GM12801 (cell line): ENCODE measurements around the gene HSPG2.

ENCODE experiments used
- TF ChIP-seq, protein P1 (sequence below): IDR thresholded peaks from one replicate; pipeline ENCODE4 v1.5.1; 2011; ENCODE audit warnings: control low read depth; ENCODE audit not compliant: insufficient read length; ENCODE audit errors: extremely low read depth

HSPG2 gene

DNA sequence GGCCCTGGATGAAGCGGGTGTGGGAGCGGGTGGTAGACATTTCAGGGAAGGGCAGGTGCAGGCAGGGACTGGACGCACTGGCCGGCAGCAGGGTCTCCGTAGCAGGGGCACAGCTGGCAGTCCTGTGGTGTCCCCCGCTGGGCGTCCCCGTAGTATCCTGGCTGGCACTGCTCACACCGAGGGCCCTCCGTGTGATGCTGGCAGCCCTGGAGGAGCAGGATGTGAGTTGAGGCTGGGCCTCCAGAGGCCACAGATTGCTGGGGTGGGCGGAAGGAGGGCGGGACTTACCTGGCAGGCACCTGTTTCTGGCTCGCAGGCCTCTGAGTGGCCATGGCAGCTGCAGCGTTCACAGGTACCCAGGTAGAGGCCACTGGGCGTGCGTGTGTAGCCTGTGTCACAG, 62.8 kb downstream of the HSPG2 start:
- TF ChIP-seq, protein P1, sequence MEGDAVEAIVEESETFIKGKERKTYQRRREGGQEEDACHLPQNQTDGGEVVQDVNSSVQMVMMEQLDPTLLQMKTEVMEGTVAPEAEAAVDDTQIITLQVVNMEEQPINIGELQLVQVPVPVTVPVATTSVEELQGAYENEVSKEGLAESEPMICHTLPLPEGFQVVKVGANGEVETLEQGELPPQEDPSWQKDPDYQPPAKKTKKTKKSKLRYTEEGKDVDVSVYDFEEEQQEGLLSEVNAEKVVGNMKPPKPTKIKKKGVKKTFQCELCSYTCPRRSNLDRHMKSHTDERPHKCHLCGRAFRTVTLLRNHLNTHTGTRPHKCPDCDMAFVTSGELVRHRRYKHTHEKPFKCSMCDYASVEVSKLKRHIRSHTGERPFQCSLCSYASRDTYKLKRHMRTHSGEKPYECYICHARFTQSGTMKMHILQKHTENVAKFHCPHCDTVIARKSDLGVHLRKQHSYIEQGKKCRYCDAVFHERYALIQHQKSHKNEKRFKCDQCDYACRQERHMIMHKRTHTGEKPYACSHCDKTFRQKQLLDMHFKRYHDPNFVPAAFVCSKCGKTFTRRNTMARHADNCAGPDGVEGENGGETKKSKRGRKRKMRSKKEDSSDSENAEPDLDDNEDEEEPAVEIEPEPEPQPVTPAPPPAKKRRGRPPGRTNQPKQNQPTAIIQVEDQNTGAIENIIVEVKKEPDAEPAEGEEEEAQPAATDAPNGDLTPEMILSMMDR: no peak

GRCh38 chr1:21873761-21874160, 63.3 kb downstream of the HSPG2 start:
- TF ChIP-seq, protein P1: no peak

GRCh38 chr1:21873174-21873573, 63.9 kb downstream of the HSPG2 start:
- TF ChIP-seq, protein P1: no peak

GRCh38 chr1:21872445-21873079, 64.5 kb downstream of the HSPG2 start:
- TF ChIP-seq, protein P1: no peak

GRCh38 chr1:21871943-21872342, 65.2 kb downstream of the HSPG2 start:
- TF ChIP-seq, protein P1: no peak

- TF ChIP-seq, protein P1: no peak
These were observed 66.5 kb downstream of the HSPG2 start for GRCh38 chr1:21870611-21871010.

- TF ChIP-seq, protein P1: no peak
These were observed 67.4 kb downstream of the HSPG2 start for GRCh38 chr1:21869620-21870121.
